HS-27A (cell line): ENCODE data around the gene SUSD6.
"Not testable (repeated sequence)": the region's sequence is repeated elsewhere in the genome, so short reads cannot be mapped to it uniquely, and the experiment has no call there.

ENCODE experiments used
- DNase-seq: peaks from one replicate; pipeline ENCODE4 v3.0.0-alpha.2; 2012; ENCODE audit warnings: low read depth, missing footprints

Gene SUSD6

DNA sequence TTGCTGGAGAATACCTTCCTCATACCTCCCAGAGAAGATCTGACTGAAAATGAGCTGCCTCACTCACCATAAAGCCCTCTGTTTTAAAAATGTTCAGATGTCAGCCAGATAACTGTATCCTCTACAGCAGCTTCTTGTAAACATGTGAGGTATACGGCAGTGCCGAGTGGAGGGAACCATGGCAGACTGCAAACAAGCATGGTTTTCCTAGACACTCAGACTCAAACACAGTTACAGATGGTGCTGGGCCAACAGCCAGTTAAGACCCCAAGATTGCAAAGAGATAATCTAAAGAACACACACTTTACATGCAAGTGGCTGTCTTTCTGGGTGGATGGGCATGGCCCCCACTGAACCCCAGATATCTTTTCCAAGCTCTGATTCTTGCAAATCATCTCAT is 20.1 kb upstream of the SUSD6 start:
- DNase-seq, result no peak

- no peak for DNase-seq
Observed at GRCh38 chr14:69593018-69593677, 18.2 kb upstream of the SUSD6 start.

DNA sequence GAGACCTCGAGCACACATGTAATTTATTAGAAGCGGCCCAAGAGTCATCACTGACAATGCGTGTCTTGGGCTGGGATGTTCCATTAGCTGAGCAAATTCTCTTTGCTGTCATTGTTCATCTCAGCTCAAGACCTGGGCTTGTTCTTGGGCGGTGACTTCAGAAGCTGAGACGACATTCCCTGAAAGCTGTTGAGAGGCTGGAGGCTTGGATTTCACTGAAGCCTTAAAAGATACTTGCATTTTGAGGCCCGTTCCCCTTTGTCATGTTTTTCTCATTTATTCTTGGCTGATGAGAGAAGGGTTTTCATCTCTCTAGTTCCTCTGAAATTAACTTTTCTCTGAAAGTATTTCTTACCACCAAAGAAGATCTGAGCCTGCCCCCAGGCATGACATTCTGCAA is 16.6 kb upstream of the SUSD6 start:
- no peak for DNase-seq

DNA sequence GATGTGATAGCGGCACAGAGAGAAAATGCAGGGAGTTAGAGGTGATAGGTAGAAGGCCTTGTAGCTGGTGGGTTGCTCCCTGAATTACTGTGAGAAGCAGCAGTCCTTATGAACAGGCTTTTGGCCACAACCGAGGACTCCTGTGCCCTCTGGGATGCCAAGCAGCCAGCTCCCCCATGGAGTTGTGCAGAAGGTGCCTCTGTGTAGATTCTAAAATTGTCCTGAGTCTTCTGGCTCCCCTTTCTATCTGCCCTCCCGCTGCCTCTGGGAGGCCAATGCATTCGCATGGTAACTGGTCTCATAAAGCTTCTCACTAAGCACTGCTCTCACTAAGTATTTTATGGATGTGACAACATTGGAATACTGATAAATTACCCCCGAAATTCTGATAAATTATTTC is 16.1 kb upstream of the SUSD6 start:
- DNase-seq, result no peak

GRCh38 chr14:69599431-69599830 is 12.0 kb upstream of the SUSD6 start:
- DNase-seq, result not testable (repeated sequence)

DNA sequence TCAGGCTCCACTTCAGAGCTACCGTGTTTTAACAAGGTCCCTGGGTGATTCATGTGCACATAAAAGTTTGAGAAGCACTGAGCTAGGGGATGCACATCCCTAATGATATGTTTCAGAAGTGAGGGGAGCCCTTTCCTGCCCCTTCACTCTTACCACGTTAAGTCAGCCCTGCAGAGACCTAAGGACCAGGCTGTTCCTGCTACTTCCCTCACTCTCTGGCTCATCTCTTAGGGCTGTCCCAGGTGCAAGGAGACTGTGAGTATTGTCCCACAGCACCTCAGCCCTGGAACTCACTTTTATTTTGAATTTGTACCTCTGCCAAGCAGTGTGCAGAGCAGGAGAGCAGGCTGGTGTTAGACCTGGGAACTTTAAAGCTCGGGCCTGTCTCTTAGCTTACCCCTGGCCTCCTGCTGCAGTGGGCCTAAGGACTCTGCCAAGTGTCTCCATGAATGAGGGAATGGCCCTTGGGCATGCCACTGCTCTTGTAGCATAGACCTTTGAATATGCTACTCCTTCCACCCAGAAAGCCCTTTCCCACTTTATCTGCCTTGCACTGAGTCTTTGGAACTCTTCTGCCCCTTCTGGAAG is 11.0 kb upstream of the SUSD6 start:
- DNase-seq, result no peak

DNA sequence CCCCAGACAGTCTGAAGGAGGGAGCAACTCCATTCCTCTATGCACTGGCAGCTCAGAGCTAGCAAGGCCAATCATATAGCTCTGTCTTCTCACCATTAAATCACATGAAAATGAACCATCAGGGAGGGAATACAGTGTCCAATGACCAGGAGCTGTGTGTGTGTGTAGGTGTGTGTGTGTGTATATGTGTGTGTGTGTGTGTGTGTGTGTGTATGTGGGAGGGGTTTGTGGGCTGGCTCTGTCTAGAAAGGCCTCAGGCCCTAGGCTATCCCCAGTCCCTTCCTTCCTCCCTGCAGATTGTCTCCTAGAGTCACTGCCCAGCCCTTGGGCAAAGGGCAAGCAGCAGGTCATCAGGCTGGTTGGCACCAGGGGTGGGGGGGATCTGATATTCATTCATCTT is 5.7 kb upstream of the SUSD6 start:
- no peak for DNase-seq

GRCh38 chr14:69606258-69607184 is 4.9 kb upstream of the SUSD6 start:
- no peak for DNase-seq

- no peak for DNase-seq
Observed at GRCh38 chr14:69610020-69610873, 1.1 kb upstream of the SUSD6 start.

DNA sequence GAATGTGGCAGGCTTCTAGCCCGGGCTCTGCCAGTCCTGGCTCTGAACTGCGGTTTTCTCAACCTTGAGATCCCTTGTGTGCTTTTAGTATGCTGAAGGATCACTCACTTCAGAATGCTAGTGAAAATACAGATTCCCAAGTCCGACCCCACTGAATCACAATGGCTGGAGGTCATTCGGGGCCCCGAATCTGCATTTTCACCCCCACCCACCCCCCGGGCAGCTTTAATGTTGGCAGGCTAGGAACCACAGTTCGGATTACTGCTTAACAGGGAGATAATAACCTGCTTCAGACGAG is 573 bp upstream of the SUSD6 start:
- DNase-seq, result no peak

DNA sequence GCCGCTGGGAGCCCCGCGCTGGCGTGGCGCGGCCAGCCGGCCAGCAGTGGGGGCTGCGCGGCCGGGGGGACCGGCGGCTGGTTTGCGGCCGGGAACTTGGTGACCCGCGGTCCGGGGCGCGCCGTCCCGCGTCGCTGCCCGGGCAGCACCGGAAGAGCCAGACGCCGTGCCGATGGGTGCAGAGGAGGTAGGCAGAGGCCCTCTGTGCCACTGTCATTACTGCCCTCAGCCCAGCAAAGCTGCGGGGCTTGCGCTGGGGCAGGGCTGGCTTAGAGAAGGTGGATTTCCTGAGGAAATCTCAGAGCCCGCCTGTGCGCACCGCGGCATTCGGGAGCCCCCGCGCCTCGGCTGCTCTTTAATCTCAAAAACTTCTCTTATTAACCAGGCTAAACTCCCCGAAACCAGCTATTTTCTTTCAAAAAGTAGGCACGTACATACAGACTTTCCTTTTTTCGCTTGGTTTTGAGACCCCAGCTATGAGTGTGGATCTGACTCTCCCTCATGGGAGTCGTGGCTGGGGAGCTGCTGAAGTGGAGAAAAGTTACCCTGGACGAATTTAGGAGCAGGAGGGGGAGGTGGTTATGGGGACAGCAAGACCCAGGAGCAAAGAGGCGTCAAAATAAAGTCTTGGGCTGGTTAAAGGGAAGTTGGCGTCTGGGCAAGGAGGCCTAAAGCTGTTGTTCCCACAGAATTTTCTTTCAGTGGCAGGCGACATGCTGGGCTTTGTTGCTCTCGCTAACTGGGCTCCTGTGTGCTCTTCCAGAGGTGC is 802 bp downstream of the SUSD6 start:
- no peak for DNase-seq

DNA sequence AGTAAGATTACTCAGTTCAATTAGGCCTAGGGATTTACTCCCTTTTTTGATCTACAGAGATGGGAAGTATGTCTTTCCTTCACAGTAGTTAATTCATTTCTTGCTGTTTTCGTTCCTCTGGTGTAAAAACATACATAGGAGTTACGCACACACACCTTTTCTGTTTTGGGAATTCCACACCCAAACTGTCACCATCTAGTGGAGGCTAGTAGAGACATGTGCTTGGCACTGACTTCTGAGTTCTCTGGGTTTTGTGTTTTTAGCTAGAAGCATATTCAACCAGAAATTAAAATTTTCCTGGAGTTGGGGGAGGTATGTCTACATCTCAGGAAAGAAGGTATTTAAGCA is 1.4 kb downstream of the SUSD6 start:
- no peak for DNase-seq

- no peak for DNase-seq
Observed at GRCh38 chr14:69613312-69614073, 2.1 kb downstream of the SUSD6 start.

DNA sequence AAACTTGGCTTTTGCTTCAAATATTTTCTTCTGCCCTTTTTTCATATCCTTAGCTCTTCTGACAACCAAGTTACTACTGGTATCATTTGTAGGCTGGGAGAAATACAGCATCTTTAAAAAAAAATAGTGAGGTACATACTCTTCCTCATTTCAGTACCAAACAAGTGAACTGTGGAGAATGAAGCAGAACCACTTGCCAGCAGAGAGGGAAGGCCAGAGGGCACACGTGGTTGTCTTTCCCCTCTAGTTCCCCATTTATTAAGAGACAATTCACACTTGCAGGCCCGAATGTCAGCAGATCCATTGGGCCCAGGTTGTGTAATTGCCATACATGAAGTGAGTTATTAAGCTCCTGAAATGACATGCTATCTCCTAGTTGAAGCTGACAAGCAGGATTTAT is 3.2 kb downstream of the SUSD6 start:
- no peak for DNase-seq

- no peak for DNase-seq
Observed at GRCh38 chr14:69615121-69615495, 3.7 kb downstream of the SUSD6 start.

GRCh38 chr14:69615496-69616407 is 4.4 kb downstream of the SUSD6 start:
- DNase-seq, result no peak

GRCh38 chr14:69616408-69616773 is 5.0 kb downstream of the SUSD6 start:
- DNase-seq, result no peak

- no peak for DNase-seq
Observed at GRCh38 chr14:69617796-69618195, 6.4 kb downstream of the SUSD6 start.

GRCh38 chr14:69619012-69619411 is 7.6 kb downstream of the SUSD6 start:
- no peak for DNase-seq

DNA sequence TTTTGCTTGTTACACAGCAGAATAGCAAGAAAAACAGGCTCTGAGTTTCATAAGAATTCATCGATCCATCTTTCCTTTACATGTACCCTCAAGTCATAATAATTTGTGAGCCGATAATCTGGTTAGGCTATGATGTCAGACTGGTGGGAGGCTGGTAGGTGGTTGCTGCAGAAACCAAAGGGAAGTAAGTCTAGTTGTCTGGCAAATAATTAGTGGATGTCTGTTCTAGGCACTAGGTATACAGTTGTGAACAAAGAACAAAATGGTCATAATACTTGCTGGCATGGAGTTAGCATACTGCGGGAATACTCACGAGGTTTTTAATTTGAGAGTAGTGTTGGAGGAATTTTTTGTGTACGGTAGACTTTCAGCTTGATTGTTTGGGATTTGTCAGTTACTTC is 8.8 kb downstream of the SUSD6 start:
- DNase-seq, result no peak
